HepG2 (cell line): ENCODE results near the gene CST11. TPM values are rescaled to one million over a fixed set of nuclear protein-coding genes. Genes with fewer than 3 reads are reported as not detected.

Experiments used
- ISX ChIP-seq: sonication (generic); formaldehyde crosslinking; conservative IDR thresholded peaks from 2 replicates; pipeline ENCODE4 v1.5.0; 2020; ENCODE audit warnings: missing genetic modification reagents
- MZF1 ChIP-seq: sonication (generic); formaldehyde crosslinking; IDR thresholded peaks from 2 replicates; pipeline ENCODE4 v1.8.1; 2023; ENCODE audit warnings: mild to moderate bottlenecking, missing genetic modification reagents, borderline replicate concordance
- PRDM10 ChIP-seq: sonication (generic); formaldehyde crosslinking; IDR thresholded peaks from 2 replicates; pipeline ENCODE4 v1.4.0; 2020; ENCODE audit warnings: low read depth, missing genetic modification reagents
- THAP7 ChIP-seq: sonication (generic); formaldehyde crosslinking; IDR thresholded peaks from 2 replicates; pipeline ENCODE4 v1.8.1; 2023; ENCODE audit warnings: mild to moderate bottlenecking, missing genetic modification reagents
- ZHX2 ChIP-seq, 2 experiments: sonication (generic) in 1 of 2; formaldehyde crosslinking in 1 of 2; IDR thresholded peaks; 2 replicates each; pipeline versions ENCODE4 v1.6.1 to v1.9.0; 2014 to 2022; ENCODE audit warnings: antibody characterized with exemption in 1 of 2, borderline replicate concordance in 1 of 2, inconsistent platforms in 1 of 2, low read depth in 1 of 2, missing genetic modification reagents in 1 of 2
- ZNF234 ChIP-seq: sonication (generic); formaldehyde crosslinking; conservative IDR thresholded peaks from 2 replicates; pipeline ENCODE4 v1.5.1; 2020; ENCODE audit warnings: mild to moderate bottlenecking, missing genetic modification reagents
- ZNF33A ChIP-seq: sonication (generic); formaldehyde crosslinking; IDR thresholded peaks from 2 replicates; pipeline ENCODE4 v1.5.1; 2020; ENCODE audit warnings: missing genetic modification reagents, mild to moderate bottlenecking, moderate library complexity, borderline replicate concordance
- ZUFSP ChIP-seq: sonication (generic); formaldehyde crosslinking; IDR thresholded peaks from 2 replicates; pipeline ENCODE4 v1.9.0; 2021; ENCODE audit warnings: missing genetic modification reagents, mild to moderate bottlenecking, borderline replicate concordance
- polyA plus RNA-seq, 8 experiments: library from polyadenylated mRNA; depleted of rRNA in 3 of 8; stranded (reverse) in 7 of 8; unstranded in 1 of 8; fragments of >200 nt; fragmentation: Illumina TruSeq in 4 of 8; extraction: Trizol in 4 of 8; gene quantifications; 2 replicates each; pipeline versions ENCODE4 v1.2.1 to v1.2.3, GENCODE V29; 2011 to 2016; ENCODE audit warnings: low read depth in 4 of 8, missing spikeins in 1 of 8, mixed read lengths in 1 of 8; ENCODE audit not compliant: insufficient read depth in 1 of 8
- total RNA-seq, 5 experiments: library from RNA; depleted of rRNA; stranded (reverse); fragments of >200 nt; fragmentation: Illumina TruSeq; extraction: Trizol; gene quantifications; 2 replicates each; pipeline ENCODE4 v1.2.3, GENCODE V29; 2016; ENCODE audit warnings: low read depth in 1 of 5
- TF ChIP-seq, protein P1 (sequence below): sonication (generic); formaldehyde crosslinking; IDR thresholded peaks from 2 replicates; pipeline ENCODE4 v1.4.0; 2020; ENCODE audit warnings: missing genetic modification reagents
- TF ChIP-seq, protein P2 (sequence below): IDR thresholded peaks from 2 replicates; pipeline ENCODE4 v1.6.1; 2016; ENCODE audit warnings: control low read depth

CST11 gene
- total and polyA plus RNA-seq, 2 of the 13 experiments (the other 11 are each of a cell fraction or from before 2014, with no cell fraction given), result not detected

DNA sequence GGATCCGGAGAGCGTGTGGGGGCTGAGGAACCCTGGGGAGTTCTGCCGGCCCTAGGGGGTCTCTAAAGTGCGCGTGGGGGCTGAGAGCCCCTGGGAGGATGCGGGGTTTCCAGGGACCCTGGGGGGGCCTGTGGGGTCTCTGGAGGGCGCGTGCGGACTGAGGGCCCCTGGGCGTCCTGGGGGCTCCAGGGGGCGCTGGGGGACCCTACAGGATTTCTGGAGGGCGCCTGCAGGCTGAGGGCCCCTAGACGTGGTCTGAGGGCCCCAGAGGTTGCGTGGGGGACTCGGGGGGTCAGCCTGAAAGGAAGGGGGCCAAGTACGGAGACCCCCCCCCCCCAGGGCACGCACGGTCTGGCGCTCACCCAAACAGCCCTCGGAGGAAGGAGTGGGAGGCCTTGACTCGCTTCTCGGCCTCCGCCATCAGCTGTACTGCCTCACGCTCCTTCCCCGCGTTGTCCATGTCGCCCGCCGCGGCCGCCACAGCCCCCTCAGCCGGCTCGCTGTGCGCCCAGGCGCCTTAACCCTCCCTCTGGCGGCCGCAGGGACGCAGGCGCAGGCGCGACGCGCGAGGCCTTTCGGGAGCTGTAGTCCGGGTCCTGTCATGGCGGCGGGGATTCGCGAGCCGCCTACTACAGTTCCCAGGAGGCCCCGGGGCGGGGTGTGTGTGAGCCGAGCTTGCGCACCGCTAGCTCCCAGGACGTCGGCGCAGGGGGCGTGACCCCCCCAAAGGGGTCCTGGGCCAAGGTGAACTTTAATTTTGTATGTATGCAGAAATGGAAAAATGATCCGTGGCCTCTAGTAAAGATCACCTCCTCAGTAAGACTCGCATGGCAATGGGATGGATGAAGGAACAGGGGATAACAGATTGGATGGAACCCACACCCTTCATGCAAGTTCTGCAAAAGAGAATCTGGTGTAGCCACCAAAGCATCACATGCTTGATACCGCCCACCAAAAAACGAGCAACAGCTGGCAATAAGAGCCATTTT lies 31.4 kb downstream of the CST11 start, which contains the start of gene NAPB (continued):
- peak; percentile 73 for TF ChIP-seq ZHX2 (IDR thresholded peaks at IDR 0.05; ENCODE audit: low read depth)
- TF ChIP-seq ZHX2 (CRISPR knock-in tag; IDR thresholded peaks at IDR 0.05; ENCODE audit: borderline replicate concordance), result peak; percentile 64; the same call in 1 of the 2 replicates
- 0 out of 2 replicates have a peak, but pooled peaks have one; percentile 54 for TF ChIP-seq ZNF234 (CRISPR knock-in tag)
- TF ChIP-seq THAP7 (CRISPR knock-in tag), result no peak
- no peak for TF ChIP-seq ZNF33A (CRISPR knock-in tag)
- peak; percentile 64; the same call in 1 of the 2 replicates for TF ChIP-seq PRDM10 (CRISPR knock-in tag)
- TF ChIP-seq ZUFSP (CRISPR knock-in tag), result no peak
- TF ChIP-seq, protein P1, sequence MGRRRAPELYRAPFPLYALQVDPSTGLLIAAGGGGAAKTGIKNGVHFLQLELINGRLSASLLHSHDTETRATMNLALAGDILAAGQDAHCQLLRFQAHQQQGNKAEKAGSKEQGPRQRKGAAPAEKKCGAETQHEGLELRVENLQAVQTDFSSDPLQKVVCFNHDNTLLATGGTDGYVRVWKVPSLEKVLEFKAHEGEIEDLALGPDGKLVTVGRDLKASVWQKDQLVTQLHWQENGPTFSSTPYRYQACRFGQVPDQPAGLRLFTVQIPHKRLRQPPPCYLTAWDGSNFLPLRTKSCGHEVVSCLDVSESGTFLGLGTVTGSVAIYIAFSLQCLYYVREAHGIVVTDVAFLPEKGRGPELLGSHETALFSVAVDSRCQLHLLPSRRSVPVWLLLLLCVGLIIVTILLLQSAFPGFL (CRISPR knock-in tag), result no peak
- no peak; the same call in 1 of the 2 replicates for TF ChIP-seq ISX (CRISPR knock-in tag)
- 0 out of 2 replicates have a peak, but pooled peaks have one; percentile 37 for TF ChIP-seq MZF1 (CRISPR knock-in tag)
- TF ChIP-seq, protein P2, sequence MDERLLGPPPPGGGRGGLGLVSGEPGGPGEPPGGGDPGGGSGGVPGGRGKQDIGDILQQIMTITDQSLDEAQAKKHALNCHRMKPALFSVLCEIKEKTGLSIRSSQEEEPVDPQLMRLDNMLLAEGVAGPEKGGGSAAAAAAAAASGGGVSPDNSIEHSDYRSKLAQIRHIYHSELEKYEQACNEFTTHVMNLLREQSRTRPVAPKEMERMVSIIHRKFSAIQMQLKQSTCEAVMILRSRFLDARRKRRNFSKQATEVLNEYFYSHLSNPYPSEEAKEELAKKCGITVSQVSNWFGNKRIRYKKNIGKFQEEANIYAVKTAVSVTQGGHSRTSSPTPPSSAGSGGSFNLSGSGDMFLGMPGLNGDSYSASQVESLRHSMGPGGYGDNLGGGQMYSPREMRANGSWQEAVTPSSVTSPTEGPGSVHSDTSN (CRISPR knock-in tag), result no peak
